ENCODE results near the gene LMBR1.

GRCh38 chr7:156725936-156726335 is 167.0 kb downstream of the LMBR1 start:
- no peak for TF ChIP-seq POLR2AphosphoS5 (IDR thresholded peaks at IDR 0.05; ENCODE audit: borderline replicate concordance, low read depth, low read length)
- no peak for TF ChIP-seq EZH2 (IDR thresholded peaks at IDR 0.05)

Measured in SK-N-MC (cell line).